ENCODE results near the gene ARPC1A. TPM values are rescaled to one million over a fixed set of nuclear protein-coding genes. Genes with fewer than 3 reads are reported as not detected.
"Not testable (repeated sequence)": the region's sequence is repeated elsewhere in the genome, so short reads cannot be mapped to it uniquely, and the experiment has no call there.

Gene ARPC1A
- total RNA-seq, 1 experiment from 2014 or later, result 149 TPM

GRCh38 chr7:99409192-99409572 lies 83.5 kb downstream of the ARPC1A start:
- Mint-ChIP-seq H3K4me1 (ENCODE audit: insufficient read depth, unreplicated experiment) (peaks cover 26% of the 10 kb centered on the region), H3K36me3 (ENCODE audit: insufficient read depth, unreplicated experiment) (peaks cover 66% of the 10 kb centered on the region), H3K4me3 (ENCODE audit: unreplicated experiment) (peak overlapping the region; percentile 97), H3K9me3 (ENCODE audit: unreplicated experiment) (no peaks in the 10 kb centered on the region), H3K27ac (ENCODE audit: low read depth, unreplicated experiment) (peak overlapping the region; percentile 98), H3K27me3 (ENCODE audit: insufficient read depth, unreplicated experiment) (no peaks in the 10 kb centered on the region)
- DNase-seq (ENCODE audit: unreplicated experiment), result no peak
- TSS peak; percentile 54 for BruUV-seq (replicated peaks)
- intact Hi-C loops (cut with micrococcal nuclease), result loop anchor here (2.0 kb wide), 1 partner anchor 30 kb away; no protein-coding TSS in a partner anchor
- CTCF ChIA-PET, result interaction anchor here (0.6 to 0.9 kb wide), 2 partner anchors 44 to 49 kb away, joined by 3 to 4 read pairs; no protein-coding TSS in a partner anchor
- no peak for TF ChIP-seq CTCF (IDR thresholded peaks at IDR 0.05; ENCODE audit: unreplicated experiment)
- POLR2A ChIA-PET, result interaction anchor here (0.5 to 4.0 kb wide), 42 partner anchors 9 to 1129 kb away, joined by 3 to 46 read pairs (median 5); partner anchors contain the start of genes ARPC1A, ATP5MF, CPSF4 and KPNA7

GRCh38 chr7:99409806-99410205 lies 84.1 kb downstream of the ARPC1A start:
- DNase-seq (ENCODE audit: unreplicated experiment), result no peak
- CTCF ChIA-PET, result no interaction called here
- peaks cover 23% of the 10 kb centered on the region for H3K4me1 Mint-ChIP-seq (ENCODE audit: insufficient read depth, unreplicated experiment)
- peak overlapping the region; percentile 97 for H3K4me3 Mint-ChIP-seq (ENCODE audit: unreplicated experiment)
- H3K27ac Mint-ChIP-seq (ENCODE audit: low read depth, unreplicated experiment), result peak overlapping the region; percentile 98
- no peak for TF ChIP-seq CTCF (IDR thresholded peaks at IDR 0.05; ENCODE audit: unreplicated experiment)
- no peaks in the 10 kb centered on the region for H3K9me3 Mint-ChIP-seq (ENCODE audit: unreplicated experiment)
- no peaks in the 10 kb centered on the region for H3K27me3 Mint-ChIP-seq (ENCODE audit: insufficient read depth, unreplicated experiment)
- peaks cover 66% of the 10 kb centered on the region for H3K36me3 Mint-ChIP-seq (ENCODE audit: insufficient read depth, unreplicated experiment)
- no TSS peak for BruUV-seq (replicated peaks)
- POLR2A ChIA-PET, result interaction anchor here (0.6 to 3.9 kb wide), 15 partner anchors 10 to 1129 kb away, joined by 3 to 33 read pairs (median 5); partner anchors contain the start of genes ATP5MF, CPSF4, KPNA7 and PTCD1
- intact Hi-C loops (cut with micrococcal nuclease), result loop anchor here (2.0 kb wide), 1 partner anchor 31 kb away; no protein-coding TSS in a partner anchor

GRCh38 chr7:99410635-99411034 lies 84.9 kb downstream of the ARPC1A start:
- peaks cover 71% of the 10 kb centered on the region for H3K36me3 Mint-ChIP-seq (ENCODE audit: insufficient read depth, unreplicated experiment)
- H3K27me3 Mint-ChIP-seq (ENCODE audit: insufficient read depth, unreplicated experiment), result no peaks in the 10 kb centered on the region
- intact Hi-C loops (cut with micrococcal nuclease), result no loop called here
- ChIA-PET POLR2A (interaction anchor here (0.6 to 3.9 kb wide), 6 partner anchors 8 to 55 kb away, joined by 3 to 19 read pairs (median 4); partner anchors contain the start of gene ATP5MF), CTCF (interaction anchor here (0.6 to 0.7 kb wide), 3 partner anchors 35 to 497 kb away, joined by 3 to 4 read pairs (median 3); no protein-coding TSS in a partner anchor)
- H3K4me3 Mint-ChIP-seq (ENCODE audit: unreplicated experiment), result peak overlapping the region; percentile 97
- H3K9me3 Mint-ChIP-seq (ENCODE audit: unreplicated experiment), result no peaks in the 10 kb centered on the region
- peaks cover 27% of the 10 kb centered on the region for H3K4me1 Mint-ChIP-seq (ENCODE audit: insufficient read depth, unreplicated experiment)
- BruUV-seq (replicated peaks), result no TSS peak
- no peak overlapping the region for H3K27ac Mint-ChIP-seq (ENCODE audit: low read depth, unreplicated experiment)
- no peak for DNase-seq (ENCODE audit: unreplicated experiment)
- no peak for TF ChIP-seq CTCF (IDR thresholded peaks at IDR 0.05; ENCODE audit: unreplicated experiment)

- not testable (repeated sequence) for BruUV-seq (replicated peaks); H3K4me3 Mint-ChIP-seq (ENCODE audit: unreplicated experiment); H3K9me3 Mint-ChIP-seq (ENCODE audit: unreplicated experiment); H3K27me3 Mint-ChIP-seq (ENCODE audit: insufficient read depth, unreplicated experiment); H3K27ac Mint-ChIP-seq (ENCODE audit: low read depth, unreplicated experiment)
- peak; percentile 72 for TF ChIP-seq CTCF (IDR thresholded peaks at IDR 0.05; ENCODE audit: unreplicated experiment)
- Mint-ChIP-seq H3K36me3 (ENCODE audit: insufficient read depth, unreplicated experiment) (peaks cover 99% of the 10 kb centered on the region), H3K4me1 (ENCODE audit: insufficient read depth, unreplicated experiment) (peaks cover 14% of the 10 kb centered on the region)
- CTCF ChIA-PET, result interaction anchor here (0.6 to 1.4 kb wide), 7 partner anchors 10 to 106 kb away, joined by 3 to 4 read pairs (median 3); no protein-coding TSS in a partner anchor
- DNase-seq (ENCODE audit: unreplicated experiment), result peak; percentile 67
- POLR2A ChIA-PET, result interaction anchor here (0.6 to 0.8 kb wide), 2 partner anchors 44 to 80 kb away, joined by 4 read pairs; no protein-coding TSS in a partner anchor
- intact Hi-C loops (cut with micrococcal nuclease), result loop anchor here (1.0 kb wide), 1 partner anchor 50 kb away; no protein-coding TSS in a partner anchor
These were observed 89.9 kb downstream of the ARPC1A start for GRCh38 chr7:99415513-99416127.
